Activated T-cell treated with anti-CD3 and anti-CD28 coated beads for 4 hours (primary cell): ENCODE results near the gene RNF167.

Source experiments
- DNase-seq: peaks from one replicate; pipeline ENCODE4 v3.0.0-alpha.2; 2020

Gene RNF167

DNA sequence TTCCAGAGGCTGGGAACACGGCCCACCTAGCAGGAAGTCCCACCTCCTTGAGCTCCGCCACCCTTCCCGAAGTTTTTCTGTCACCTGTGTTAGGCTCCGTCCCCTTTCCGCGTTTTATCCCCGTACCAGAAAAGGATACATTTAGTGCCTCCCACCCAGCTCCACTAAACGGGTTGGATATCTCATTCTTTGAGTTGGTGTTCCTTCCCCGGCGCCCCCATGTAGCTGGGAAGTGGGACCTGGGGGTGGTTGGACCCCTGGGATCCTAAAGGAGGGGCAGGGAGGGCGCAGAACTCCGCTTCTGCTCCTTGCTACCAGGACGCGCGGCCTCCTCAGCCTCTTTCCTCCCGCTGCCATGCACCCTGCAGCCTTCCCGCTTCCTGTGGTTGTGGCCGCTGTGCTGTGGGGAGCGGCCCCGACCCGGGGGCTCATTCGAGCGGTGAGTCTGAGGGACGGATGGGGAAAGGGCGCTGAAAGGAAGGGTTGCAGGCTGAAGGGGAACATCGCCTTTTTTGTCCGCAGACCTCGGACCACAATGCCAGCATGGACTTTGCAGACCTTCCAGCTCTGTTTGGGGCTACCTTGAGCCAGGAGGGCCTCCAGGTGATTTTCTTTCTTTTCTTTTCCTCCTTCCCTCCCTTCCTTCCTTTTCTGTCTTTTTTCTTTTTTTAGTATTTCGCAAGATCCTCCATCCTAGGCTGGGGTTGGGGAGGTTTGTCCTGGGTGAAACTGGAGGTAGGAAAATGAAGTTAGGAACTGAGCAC lies 669 bp downstream of the RNF167 start:
- no peak for DNase-seq

DNA sequence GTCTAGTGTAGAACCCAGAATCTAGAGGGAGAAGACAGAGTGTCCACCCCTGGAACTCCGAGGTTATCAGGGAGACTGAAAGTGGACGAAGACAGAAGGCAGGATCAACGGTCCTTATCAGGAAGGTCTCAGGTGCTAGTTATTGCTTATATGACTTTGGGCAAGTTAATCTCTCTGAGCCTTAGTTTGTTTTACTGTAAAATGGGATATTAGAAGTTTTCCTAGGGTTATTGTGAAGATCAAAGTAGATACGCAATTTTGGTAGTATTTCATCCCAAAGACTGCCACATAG lies 1.2 kb downstream of the RNF167 start:
- no peak for DNase-seq

DNA sequence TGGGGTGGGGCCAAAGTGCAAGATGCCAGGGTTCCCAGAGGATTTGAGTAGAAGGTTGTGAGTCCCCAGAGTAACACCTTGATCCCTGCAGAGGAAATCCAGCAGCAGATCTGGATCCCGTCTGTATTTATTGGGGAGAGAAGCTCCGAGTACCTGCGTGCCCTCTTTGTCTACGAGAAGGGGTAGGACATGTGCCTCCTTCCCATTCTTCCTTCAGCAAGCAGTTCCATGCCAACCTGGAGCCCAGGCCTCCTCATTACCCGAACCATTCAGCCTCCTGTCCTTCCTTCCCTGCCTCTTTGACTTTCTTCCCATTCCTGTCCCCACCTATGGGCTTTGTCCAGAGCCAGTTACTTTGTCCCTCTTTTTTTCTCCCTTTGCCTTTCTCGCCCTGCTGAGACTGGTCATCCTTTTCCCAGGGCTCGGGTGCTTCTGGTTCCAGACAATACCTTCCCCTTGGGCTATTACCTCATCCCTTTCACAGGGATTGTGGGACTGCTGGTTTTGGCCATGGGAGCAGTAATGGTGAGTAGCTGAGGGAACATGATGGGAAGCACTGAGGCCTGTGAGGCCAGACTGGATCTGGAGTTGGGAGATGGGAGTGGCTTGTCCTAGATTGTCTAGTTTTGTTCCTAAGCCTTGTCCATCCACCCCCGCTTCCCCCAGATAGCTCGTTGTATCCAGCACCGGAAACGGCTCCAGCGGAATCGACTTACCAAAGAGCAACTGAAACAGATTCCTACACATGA lies 2.9 kb downstream of the RNF167 start:
- DNase-seq: no peak

DNA sequence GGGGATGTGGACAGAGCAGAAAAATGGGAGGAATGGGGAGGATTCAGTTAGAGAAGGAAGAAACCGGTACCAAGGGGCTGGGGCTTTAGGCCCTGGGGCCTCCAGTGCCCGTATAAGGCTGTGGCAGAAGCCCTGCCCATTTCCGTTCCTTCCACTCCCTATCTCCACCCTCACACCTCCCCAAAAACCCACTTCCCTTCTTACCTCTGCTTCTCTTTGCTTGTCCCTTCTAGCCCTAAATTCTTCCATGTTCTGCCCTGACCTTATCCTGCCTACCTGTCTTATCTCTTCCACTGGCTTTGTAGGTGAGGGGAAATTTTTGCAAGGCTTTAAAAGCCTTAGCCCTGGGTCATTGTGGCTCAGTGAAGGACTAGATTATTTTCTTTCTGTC lies 4.1 kb downstream of the RNF167 start:
- DNase-seq: no peak

DNA sequence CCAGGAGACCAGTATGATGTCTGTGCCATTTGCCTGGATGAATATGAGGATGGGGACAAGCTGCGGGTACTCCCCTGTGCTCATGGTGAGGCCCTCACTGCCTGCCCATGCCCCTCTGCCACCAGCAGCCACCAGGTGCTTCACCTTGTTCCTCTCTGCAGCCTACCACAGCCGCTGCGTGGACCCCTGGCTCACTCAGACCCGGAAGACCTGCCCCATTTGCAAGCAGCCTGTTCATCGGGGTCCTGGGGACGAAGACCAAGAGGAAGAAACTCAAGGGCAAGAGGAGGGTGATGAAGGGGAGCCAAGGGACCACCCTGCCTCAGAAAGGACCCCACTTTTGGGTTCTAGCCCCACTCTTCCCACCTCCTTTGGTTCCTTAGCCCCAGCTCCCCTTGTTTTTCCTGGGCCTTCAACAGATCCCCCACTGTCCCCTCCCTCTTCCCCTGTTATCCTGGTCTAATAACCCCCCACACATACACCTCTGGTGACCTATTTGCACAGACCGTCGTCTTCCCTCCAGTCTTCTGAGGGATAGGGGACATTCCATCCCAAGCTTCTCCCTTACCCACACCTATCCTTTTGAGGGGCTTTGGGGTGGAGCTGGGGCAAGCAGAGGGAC lies 4.6 kb downstream of the RNF167 start:
- no peak for DNase-seq

DNA sequence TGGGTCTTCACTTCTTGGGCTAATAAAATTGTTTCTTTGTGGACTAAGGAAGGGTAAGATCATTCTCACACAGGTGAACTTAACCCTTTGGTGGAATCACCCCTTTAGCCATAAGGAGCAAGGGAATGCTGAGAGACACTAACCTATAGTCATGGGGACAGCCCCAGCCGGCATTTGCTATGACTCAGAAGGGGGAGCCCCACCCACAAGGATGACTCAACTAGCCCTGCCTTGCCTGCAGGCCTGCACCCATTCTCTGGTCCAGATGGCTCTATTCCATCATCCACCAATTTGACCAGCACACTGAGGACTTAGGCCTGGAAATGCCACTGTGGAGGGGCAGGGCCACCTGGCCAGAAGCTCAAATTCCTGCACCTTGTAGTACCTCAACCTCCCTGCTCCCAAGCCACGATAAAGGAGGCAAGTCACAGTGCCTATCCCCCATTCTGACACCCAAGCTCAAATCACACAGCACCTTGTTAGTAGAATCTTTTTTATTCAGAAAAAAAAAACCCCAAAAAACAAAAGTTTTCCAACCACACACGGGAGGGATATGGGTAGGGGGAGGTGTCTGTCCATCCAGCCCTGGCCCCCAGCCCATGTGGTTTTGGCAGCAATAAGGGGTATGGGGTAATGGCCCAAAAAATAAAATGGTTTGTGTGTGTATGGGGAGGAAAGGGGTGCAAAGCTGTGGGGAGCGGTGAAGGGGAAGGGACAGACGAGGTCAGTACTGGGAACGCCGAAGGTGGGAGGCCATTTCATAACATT lies 5.3 kb downstream of the RNF167 start:
- peak; percentile 84 for DNase-seq

DNA sequence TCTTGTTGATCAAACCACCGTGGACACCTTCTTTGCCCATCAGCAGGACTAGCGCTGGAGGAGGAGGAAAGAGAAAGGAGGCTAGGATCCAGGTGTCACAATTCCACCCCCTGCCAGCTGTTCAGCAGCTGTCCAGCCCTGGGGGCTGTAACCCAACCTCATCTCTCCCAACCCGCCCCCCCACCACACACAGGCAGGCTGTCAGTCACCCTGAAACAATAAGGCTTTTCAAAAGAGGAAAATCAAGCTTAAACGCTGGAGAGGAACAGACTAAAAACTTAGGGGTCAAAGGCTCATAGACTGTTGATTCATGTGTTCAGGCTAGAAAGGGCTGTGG lies 5.8 kb downstream of the RNF167 start:
- DNase-seq: no peak

DNA sequence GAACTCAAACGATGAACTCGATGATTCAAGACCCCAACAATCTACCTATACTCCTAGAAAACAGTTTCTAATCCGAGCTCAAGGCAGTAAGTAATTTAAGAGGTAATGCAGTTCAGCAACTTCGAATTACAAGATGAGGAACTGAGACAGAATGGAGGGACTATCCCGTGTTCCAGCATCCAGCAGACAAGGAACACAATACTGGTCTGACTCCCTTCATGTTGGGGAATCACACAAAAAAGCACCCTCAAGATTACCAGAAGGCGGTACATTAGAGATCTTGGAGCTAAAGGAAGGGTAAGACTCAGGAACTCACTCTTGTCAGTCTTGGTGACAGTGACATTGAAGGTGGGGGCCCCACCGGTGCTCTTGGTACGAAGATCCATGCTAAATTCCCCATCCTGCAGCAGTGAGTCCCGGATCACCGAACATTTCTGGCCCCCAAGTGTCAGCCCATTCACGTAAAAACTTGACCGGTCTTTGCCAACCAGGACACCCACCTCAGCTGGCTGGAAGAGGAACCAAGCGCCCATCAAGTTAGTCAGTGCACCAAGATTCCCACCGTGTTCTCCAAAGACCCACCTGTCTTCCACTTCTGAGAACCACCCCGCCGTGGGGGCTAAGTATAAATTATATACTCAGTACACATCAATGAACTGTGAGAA lies 6.4 kb downstream of the RNF167 start:
- DNase-seq: no peak

DNA sequence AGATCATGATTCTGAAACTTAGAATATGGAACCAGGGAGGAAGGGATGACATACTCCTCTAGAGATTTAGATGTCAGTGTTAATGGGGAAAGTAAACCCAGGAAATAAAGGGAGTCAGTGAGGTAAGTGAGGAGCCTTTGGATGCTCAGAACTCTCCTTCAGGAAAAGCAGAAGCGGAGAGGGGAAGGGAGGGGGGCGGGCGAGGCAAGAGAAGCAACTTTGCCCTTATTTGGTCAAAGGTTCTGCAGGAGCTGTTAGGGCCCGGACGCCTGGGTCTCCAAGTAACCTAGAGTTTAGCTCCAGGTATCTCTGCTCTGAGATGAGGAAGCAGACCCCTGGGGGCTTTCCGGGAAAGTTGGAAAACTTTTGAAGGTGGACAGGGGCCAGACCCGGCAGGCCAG lies 6.9 kb downstream of the RNF167 start:
- DNase-seq: no peak

DNA sequence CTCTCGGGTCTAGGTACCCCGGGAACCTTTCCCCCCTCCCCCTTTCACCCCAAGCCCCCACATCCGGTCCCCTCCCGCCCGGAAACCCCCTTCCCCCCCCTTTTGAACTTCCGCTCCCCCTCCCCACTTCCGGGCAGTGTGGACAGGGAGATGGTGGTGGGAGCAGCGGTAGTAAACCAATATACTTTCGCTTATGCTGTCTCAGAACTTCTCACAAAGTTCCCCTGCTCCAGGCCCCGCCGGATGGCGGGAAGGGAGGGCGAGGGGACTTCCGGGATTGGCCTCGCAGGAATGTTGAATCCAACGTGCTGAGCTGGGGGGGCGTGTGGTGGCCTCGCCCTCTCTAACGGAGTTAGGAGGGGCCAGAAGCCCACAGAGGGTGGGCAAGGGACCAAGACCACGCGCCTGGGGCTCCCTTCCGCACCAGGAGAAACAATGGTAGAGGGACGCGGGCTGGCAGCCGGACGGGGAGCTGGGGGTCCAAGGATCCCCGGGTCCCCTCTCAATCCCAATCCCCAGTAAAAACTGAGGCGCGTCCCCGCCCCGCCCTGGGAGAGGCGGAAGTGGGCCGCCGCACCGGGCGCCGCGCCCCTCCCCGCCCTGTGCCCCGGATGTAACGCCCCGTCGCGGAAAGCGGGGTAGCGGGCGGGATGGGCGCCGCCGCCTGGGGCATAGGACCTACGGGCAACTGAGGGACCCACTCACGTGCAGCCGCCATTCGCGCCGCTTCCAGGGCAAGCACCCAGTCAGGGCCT lies 7.5 kb downstream of the RNF167 start:
- peak; percentile 45 for DNase-seq

DNA sequence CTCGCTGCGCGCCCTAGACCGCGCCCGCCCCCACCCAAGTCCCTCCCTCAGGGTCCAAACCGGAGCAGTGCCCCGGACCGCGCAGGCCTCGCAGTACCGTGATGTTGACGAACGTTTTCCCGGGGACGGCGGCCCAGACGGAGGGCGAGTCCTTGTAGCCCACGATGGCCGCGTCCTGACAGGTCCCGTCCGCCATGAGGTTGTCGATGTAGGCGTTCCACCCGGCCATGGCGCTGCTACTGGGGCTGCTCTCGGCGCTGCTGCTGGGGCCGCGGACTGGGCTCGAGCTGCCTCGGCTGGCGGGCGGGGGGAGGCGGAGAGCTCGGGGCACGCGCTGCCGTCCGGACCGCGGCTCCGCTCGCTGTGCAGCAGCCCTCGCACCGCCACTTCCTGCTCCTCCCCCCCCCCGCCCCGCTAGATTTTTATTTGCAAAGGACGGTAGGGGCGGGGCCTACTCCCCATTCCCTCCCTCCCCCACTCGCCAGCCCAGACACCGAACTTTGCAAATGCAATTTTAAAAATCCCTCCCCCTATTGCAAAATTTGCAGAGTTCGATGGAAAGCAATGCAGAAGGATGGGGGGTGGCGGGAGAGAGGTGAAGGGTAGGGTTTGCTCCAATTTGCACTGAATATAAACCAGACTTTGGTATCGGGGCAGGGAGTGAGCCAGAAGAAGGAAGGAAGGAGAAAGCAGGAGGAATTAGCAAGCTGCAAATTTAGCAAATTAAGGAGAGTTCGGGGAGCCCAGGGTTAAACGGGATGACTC lies 8.3 kb downstream of the RNF167 start, which contains the start of gene PFN1:
Gene PFN1, minus strand, starts transcription at position 365 of the 765 bp plus-strand sequence. Its CDS starts 136 bp downstream, at position 229.
- peak; percentile 86 for DNase-seq

DNA sequence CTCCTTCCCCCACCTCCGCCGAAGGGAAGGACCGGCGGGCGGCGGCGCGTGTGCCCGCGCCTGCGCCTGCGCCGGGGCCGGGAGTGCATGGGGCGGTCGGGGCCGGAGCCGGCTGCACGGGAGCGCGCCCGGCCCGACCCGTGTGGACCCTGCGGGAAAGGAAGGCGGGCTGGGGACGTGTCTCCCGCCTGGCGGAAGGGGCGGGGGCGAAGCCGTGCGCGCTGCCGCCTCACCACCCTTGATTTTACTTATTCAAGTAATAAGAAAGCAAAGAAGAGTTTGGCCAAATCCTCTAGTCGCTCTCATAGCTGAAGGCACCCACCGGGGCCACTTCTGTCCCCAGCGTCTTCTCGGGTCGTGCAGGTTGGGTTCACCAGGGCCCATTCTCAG lies 8.9 kb downstream of the RNF167 start:
- peak; percentile 38 for DNase-seq

DNA sequence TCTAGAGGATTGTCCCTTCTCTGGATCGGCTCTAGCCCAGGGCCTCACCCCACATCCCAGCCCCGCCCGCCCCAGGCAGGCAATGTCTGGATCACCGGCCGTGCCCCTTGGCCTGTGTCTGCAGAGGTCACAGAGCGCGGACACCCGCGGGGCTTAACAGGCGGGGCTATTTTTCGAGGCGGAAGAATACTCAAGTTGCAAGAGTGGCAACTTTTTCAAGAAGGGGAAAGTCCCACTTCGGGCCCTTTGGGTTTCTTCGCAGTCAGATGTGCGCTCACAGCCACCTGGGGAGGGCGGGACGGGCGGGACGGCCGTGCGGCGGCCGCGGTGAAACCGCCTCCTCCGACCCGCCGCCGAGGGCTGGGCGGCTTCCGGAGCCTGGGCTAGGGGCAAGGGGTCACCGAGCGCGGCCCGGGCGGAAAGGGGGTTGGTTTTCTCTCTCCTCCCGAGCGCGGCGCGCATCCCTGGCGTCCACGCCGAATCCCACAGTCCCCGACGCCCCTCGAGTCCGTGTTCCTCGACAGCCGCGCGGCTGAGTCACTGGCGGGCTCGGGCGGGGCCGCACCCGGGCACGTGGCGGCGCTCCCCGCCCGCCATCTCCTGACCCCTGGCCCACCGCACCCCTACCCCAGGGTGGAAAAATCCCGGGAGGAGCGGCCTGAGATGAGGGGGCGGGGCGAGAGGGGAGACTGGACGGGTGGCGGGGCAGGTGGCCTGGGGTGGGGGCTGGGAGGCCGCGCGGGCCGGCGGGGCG lies 9.4 kb downstream of the RNF167 start:
- peak; percentile 64 for DNase-seq

DNA sequence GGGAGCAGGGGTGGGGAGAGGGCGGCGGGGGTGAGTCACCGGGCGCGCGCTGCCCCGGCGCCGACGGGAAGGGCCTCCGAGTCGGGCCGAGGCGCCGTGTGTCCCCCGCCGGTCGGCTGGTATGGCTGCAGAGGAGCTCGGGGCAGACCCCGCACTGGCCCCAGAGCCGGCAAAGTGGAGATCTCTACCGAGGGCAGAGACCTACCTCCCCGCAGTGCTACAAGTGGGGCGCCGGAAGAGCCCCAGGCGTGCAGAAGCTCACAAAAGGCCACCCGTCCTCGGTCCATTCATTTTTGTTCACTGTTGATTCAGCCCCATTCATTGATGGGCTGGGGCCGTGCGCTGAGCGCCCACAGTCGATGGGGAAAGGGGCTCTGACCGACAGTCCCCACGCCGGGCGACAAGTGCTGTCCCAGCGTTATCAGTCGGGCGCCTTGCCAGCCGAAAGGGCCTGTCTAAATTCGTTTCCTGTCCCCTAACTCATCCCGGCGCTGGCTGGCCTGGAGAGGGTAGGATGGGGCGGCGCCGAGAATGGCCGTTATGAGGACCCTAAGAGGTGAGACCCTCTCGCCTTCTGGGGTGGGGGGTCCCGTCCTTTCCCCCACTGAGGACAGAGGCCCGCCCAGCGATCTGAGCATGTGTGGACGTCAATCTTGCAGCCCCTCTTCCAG lies 10.1 kb downstream of the RNF167 start:
- no peak for DNase-seq

DNA sequence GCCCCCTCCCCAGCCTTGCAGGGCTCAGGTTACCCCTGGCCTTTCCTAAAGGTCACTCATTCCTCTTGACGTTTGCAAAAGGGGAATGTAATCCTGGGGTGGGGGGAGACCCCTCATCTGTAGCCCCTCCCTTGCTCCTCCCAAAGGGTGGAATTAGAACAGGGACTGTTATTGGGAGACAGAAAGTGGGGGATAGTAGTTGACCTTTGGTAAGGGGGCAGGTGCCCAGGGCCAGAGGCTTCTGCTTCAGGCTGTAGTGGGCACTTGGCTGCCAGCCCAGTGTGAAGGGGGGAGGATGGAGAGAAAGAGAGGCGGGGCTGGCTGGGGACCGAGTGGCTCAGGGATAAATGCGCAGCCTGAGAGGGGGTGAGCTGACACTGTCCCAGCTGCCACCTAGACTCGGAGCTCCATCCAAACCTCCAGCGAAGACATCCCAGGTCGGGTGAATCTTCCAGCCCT lies 10.7 kb downstream of the RNF167 start, which contains the start of gene ENO3:
Gene ENO3, plus strand, starts transcription at position 374 of the 459 bp plus-strand sequence. CDS start 711 bp downstream, outside the sequence.
- no peak for DNase-seq

DNA sequence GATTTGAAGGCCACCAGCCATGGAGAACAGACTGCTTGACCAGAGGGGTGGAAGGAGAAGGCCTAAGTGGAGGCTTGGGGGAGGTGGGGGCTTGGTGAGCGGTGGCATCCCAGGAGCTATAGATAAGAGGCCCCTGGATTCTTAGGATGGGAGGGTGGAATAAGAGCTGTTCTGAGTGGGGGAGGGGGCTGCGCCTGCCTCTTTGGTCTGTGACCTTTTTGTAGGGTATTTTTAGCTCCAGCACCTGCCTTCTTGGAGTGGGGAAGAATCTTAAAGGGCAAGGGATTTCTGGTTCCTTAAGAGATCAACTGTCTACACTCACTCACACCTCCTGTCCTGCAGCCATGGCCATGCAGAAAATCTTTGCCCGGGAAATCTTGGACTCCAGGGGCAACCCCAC lies 11.4 kb downstream of the RNF167 start:
- DNase-seq: no peak

DNA sequence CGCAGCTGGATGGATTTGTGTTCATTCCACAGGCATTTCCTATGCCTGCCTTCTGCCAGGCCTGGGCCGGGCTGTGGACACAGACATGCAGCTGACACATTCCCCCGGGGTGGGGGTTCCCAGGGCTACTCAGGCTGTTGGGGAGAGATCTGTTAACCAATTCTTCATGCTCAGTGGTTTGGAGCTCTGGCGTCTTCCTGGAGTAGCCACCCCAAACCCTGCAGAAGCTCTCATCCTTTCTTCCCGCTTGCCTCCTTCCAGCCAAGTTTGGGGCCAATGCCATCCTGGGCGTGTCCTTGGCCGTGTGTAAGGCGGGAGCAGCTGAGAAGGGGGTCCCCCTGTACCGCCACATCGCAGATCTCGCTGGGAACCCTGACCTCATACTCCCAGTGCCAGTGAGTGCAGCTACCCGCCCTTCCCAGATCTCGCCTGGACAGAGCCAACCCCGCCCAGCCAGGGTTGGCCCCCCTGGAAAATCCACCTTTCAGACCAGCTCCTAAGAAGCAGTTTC lies 13.4 kb downstream of the RNF167 start:
- no peak for DNase-seq

DNA sequence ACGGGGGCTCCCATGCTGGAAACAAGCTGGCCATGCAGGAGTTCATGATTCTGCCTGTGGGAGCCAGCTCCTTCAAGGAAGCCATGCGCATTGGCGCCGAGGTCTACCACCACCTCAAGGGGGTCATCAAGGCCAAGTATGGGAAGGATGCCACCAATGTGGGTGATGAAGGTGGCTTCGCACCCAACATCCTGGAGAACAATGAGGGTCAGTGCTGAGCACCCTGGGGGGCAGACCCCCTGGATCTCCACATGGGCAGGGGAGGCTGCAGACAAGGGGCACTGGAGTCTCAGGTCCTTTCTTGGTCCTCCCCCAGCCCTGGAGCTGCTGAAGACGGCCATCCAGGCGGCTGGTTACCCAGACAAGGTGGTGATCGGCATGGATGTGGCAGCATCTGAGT lies 15.0 kb downstream of the RNF167 start:
- no peak for DNase-seq

DNA sequence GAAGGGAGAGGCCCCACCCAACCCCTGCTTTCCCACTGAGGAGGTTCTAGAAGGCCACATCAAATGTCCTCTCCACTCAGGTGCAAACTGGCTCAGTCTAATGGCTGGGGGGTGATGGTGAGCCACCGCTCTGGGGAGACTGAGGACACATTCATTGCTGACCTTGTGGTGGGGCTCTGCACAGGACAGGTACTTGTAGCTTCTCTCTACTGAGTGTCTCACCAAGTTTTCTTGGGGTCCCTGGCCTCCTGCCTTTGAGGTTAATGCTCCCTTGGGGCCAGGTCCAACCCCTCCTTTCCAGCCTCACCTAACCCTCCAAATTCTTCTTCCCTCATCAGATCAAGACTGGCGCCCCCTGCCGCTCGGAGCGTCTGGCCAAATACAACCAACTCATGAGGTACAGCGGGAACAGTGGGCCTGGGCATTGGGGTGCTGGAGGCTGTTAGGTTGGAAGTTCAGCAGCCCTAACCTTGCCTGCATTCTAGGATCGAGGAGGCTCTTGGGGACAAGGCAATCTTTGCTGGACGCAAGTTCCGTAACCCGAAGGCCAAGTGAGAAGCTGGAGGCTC lies 16.5 kb downstream of the RNF167 start:
- no peak for DNase-seq
